DND-41 (cell line): ENCODE measurements around the gene UPK1A.

ENCODE experiments used
- ATAC-seq: fragments of 200-7000 bp; cut with Tn5 transposase; 3 replicates; pipeline ENCODE4 v1.9.1; 2021; ENCODE audit warnings: low read depth; ENCODE audit not compliant: insufficient read depth
- DNase-seq: peaks from one replicate; pipeline ENCODE4 v3.0.0-alpha.2; 2020
- H2AFZ ChIP-seq: 2 replicates; pipeline ENCODE4 v1.6.0; 2012; ENCODE audit warnings: low read depth, low read length
- H3K27ac ChIP-seq: 2 replicates; pipeline ENCODE4 v1.5.1; 2012; ENCODE audit warnings: low read length, inconsistent platforms
- H3K27me3 ChIP-seq: fragments of 200-600 bp; sonication (generic); 2 replicates; pipeline ENCODE4 v1.6.0; 2012; ENCODE audit warnings: low read length, mild to moderate bottlenecking, inconsistent platforms; ENCODE audit not compliant: insufficient read depth, poor library complexity
- H3K36me3 ChIP-seq: 2 replicates; pipeline ENCODE4 v1.5.1; 2012; ENCODE audit warnings: low read length, inconsistent platforms; ENCODE audit not compliant: insufficient read depth
- H3K4me1 ChIP-seq: 2 replicates; pipeline ENCODE4 v1.5.1; 2012; ENCODE audit warnings: mild to moderate bottlenecking, low read length; ENCODE audit not compliant: insufficient read depth
- H3K4me2 ChIP-seq: 2 replicates; pipeline ENCODE4 v1.6.0; 2012; ENCODE audit warnings: mild to moderate bottlenecking, moderate library complexity, low read length, inconsistent platforms; ENCODE audit not compliant: insufficient read depth
- H3K4me3 ChIP-seq, 2 experiments: fragments of 200-600 bp in 1 of 2; shearing (Covaris generic) in 1 of 2; 2 replicates each; pipeline ENCODE4 v1.5.1; 2012 to 2016; ENCODE audit warnings: inconsistent platforms in 2 of 2, low read length in 2 of 2, mild to moderate bottlenecking in 2 of 2, low read depth in 1 of 2, moderate library complexity in 1 of 2
- H3K79me2 ChIP-seq: 2 replicates; pipeline ENCODE4 v1.6.0; 2012; ENCODE audit warnings: low read length, inconsistent platforms; ENCODE audit not compliant: insufficient read depth
- H3K9ac ChIP-seq: 2 replicates; pipeline ENCODE4 v1.6.0; 2012; ENCODE audit warnings: low read depth, mild to moderate bottlenecking, inconsistent platforms, low read length, moderate library complexity
- H3K9me3 ChIP-seq: 2 replicates; pipeline ENCODE4 v1.5.1; 2012; ENCODE audit warnings: low read length, moderate library complexity, mild to moderate bottlenecking, inconsistent platforms; ENCODE audit not compliant: insufficient read depth, severe bottlenecking
- H4K20me1 ChIP-seq: 2 replicates; pipeline ENCODE4 v1.6.0; 2012; ENCODE audit warnings: low read length; ENCODE audit not compliant: insufficient read depth
- EZH2 ChIP-seq: IDR thresholded peaks from 3 replicates; pipeline ENCODE4 v1.6.1; 2012; ENCODE audit warnings: borderline replicate concordance, low read depth, mild to moderate bottlenecking, moderate library complexity, low read length, inconsistent platforms; ENCODE audit not compliant: severe bottlenecking
- TF ChIP-seq, protein P1 (sequence below): IDR thresholded peaks from 2 replicates; pipeline ENCODE4 v1.5.1; 2012; ENCODE audit warnings: borderline replicate concordance, low read length, moderate library complexity, mild to moderate bottlenecking; ENCODE audit not compliant: poor library complexity, severe bottlenecking; ENCODE audit errors: extremely low read depth

Gene UPK1A

GRCh38 chr19:35657904-35658700 lies 8.2 kb upstream of the UPK1A start:
- H3K27ac ChIP-seq: no peak overlapping the region
- H3K4me3 ChIP-seq: no peak overlapping the region
- no peak overlapping the region for H3K4me2 ChIP-seq
- H3K27me3 ChIP-seq: no peaks in the 10 kb centered on the region
- ATAC-seq: peak; percentile 60; the same call in 1 of the 3 replicates
- no peak for TF ChIP-seq EZH2
- TF ChIP-seq, protein P1, sequence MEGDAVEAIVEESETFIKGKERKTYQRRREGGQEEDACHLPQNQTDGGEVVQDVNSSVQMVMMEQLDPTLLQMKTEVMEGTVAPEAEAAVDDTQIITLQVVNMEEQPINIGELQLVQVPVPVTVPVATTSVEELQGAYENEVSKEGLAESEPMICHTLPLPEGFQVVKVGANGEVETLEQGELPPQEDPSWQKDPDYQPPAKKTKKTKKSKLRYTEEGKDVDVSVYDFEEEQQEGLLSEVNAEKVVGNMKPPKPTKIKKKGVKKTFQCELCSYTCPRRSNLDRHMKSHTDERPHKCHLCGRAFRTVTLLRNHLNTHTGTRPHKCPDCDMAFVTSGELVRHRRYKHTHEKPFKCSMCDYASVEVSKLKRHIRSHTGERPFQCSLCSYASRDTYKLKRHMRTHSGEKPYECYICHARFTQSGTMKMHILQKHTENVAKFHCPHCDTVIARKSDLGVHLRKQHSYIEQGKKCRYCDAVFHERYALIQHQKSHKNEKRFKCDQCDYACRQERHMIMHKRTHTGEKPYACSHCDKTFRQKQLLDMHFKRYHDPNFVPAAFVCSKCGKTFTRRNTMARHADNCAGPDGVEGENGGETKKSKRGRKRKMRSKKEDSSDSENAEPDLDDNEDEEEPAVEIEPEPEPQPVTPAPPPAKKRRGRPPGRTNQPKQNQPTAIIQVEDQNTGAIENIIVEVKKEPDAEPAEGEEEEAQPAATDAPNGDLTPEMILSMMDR: no peak
- H3K79me2 ChIP-seq: peaks cover 4% of the 10 kb centered on the region; the same call in 1 of the 2 replicates
- no peak overlapping the region for H3K9ac ChIP-seq
- H4K20me1 ChIP-seq: peaks cover 4% of the 10 kb centered on the region; the same call in 1 of the 2 replicates
- peaks cover 60% of the 10 kb centered on the region for H3K36me3 ChIP-seq
- no peak overlapping the region for H2AFZ ChIP-seq
- no peak for DNase-seq
- H3K9me3 ChIP-seq: no peaks in the 10 kb centered on the region
- H3K4me1 ChIP-seq: no peaks in the 10 kb centered on the region

GRCh38 chr19:35661995-35662340 lies 4.3 kb upstream of the UPK1A start:
- H3K4me1 ChIP-seq: no peaks in the 10 kb centered on the region
- H3K4me2 ChIP-seq: no peak overlapping the region
- no peak for DNase-seq
- peaks cover 32% of the 10 kb centered on the region for H3K36me3 ChIP-seq
- H3K79me2 ChIP-seq: no peaks in the 10 kb centered on the region
- no peak for TF ChIP-seq EZH2
- TF ChIP-seq, protein P1: no peak
- H4K20me1 ChIP-seq: no peaks in the 10 kb centered on the region
- no peak overlapping the region for H3K9ac ChIP-seq
- no peaks in the 10 kb centered on the region for H3K9me3 ChIP-seq
- H3K4me3 ChIP-seq: no peak overlapping the region
- no peak for ATAC-seq
- no peak overlapping the region for H2AFZ ChIP-seq
- H3K27ac ChIP-seq: no peak overlapping the region
- no peaks in the 10 kb centered on the region for H3K27me3 ChIP-seq

DNA sequence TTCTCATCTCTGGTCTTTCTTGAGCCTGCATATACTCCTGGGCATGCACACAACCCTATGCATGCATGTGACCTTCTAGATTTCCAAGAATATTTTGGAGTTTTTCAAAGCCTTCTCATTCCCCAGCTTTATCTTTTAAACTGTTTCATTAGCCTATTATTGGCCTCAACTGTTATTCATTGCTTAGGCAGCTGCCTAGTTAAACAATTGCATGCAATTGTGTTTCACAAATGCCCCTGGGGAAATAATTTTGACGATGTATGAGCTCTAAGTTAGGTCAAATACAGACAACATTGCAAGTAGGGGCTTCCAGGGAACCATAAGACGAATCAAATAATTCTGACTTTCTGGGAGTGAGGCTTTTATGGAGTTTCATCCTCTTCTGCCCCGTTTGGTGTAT lies 2.3 kb upstream of the UPK1A start:
- no peak for TF ChIP-seq EZH2
- TF ChIP-seq, protein P1: no peak
- DNase-seq (no peak), ATAC-seq (no peak)
- H3K4me1 ChIP-seq: no peaks in the 10 kb centered on the region
- no peaks in the 10 kb centered on the region for H3K79me2 ChIP-seq
- H3K9ac ChIP-seq: no peak overlapping the region
- H3K27ac ChIP-seq: no peak overlapping the region
- no peaks in the 10 kb centered on the region for H4K20me1 ChIP-seq
- H3K4me3 ChIP-seq: no peak overlapping the region
- peaks cover 16% of the 10 kb centered on the region; the same call in 1 of the 2 replicates for H3K36me3 ChIP-seq
- no peak overlapping the region for H2AFZ ChIP-seq
- no peaks in the 10 kb centered on the region for H3K27me3 ChIP-seq
- no peaks in the 10 kb centered on the region for H3K9me3 ChIP-seq
- H3K4me2 ChIP-seq: no peak overlapping the region
